OCI-LY3 (cell line): ENCODE results near the gene ACER2.

Source experiments
- EZH2phosphoT487 ChIP-seq: fragments of 200-600 bp; shearing (Covaris generic); IDR thresholded peaks from 2 replicates; pipeline ENCODE4 v1.6.1; 2018; ENCODE audit warnings: antibody characterized with exemption, mixed run types, low read depth
- TF ChIP-seq, protein P1 (sequence below): fragments of 200-600, 300-600 bp; sonication (generic); IDR thresholded peaks from 2 replicates; pipeline ENCODE4 v1.5.1; 2014; ENCODE audit warnings: antibody characterized with exemption, low read length, low read depth

DNA sequence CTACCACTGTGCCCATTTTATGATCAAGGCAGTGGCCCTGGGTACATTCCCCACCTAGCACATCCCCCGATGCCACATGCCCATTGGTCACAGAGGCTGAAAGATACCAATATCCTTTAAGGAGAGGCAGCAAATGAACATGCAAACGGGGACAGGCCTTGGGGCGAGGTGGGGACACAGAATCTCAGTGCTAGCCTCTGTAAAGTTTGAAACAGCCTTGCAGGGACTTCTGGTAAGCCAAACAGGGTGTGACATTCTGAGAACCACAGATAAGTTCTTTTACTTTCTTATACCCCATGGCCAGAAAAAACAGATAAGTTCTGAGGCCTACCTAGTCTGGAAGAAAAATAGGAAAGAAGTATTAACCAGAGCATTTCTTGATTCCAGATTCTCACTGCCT is 60.5 kb downstream of the ACER2 start:
- TF ChIP-seq, protein P1, sequence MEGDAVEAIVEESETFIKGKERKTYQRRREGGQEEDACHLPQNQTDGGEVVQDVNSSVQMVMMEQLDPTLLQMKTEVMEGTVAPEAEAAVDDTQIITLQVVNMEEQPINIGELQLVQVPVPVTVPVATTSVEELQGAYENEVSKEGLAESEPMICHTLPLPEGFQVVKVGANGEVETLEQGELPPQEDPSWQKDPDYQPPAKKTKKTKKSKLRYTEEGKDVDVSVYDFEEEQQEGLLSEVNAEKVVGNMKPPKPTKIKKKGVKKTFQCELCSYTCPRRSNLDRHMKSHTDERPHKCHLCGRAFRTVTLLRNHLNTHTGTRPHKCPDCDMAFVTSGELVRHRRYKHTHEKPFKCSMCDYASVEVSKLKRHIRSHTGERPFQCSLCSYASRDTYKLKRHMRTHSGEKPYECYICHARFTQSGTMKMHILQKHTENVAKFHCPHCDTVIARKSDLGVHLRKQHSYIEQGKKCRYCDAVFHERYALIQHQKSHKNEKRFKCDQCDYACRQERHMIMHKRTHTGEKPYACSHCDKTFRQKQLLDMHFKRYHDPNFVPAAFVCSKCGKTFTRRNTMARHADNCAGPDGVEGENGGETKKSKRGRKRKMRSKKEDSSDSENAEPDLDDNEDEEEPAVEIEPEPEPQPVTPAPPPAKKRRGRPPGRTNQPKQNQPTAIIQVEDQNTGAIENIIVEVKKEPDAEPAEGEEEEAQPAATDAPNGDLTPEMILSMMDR: no peak
- TF ChIP-seq EZH2phosphoT487: no peak
